KMS-11 (cell line): ENCODE measurements around the gene SULT4A1.
"Not testable (repeated sequence)": the region's sequence is repeated elsewhere in the genome, so short reads cannot be mapped to it uniquely, and the experiment has no call there.

ENCODE experiments used
- H2AFZ ChIP-seq: fragments of 200-600 bp; sonication (generic); 2 replicates; pipeline ENCODE4 v1.6.1; 2016; ENCODE audit warnings: antibody characterized with exemption, mixed run types, low read depth
- H3K27ac ChIP-seq: fragments of 200-600 bp; sonication (generic); 2 replicates; pipeline ENCODE4 v1.6.1; 2016; ENCODE audit warnings: mild to moderate bottlenecking, mixed run types
- H3K27me3 ChIP-seq: fragments of 200-600 bp; sonication (generic); 2 replicates; pipeline ENCODE4 v1.6.1; 2017; ENCODE audit warnings: mild to moderate bottlenecking, low read depth, mixed run types, moderate library complexity; ENCODE audit not compliant: insufficient read depth
- H3K36me3 ChIP-seq: fragments of 200-600 bp; sonication (generic); 2 replicates; pipeline ENCODE4 v1.6.1; 2017; ENCODE audit warnings: mild to moderate bottlenecking, mixed run types; ENCODE audit not compliant: insufficient read depth
- H3K4me1 ChIP-seq: fragments of 200-600 bp; sonication (generic); 2 replicates; pipeline ENCODE4 v1.6.1; 2016; ENCODE audit warnings: mild to moderate bottlenecking, low read depth, mixed run types; ENCODE audit not compliant: poor library complexity, severe bottlenecking
- H3K4me2 ChIP-seq: fragments of 200-600 bp; sonication (generic); 2 replicates; pipeline ENCODE4 v1.7.0; 2016; ENCODE audit warnings: mild to moderate bottlenecking, mixed run types
- H3K4me3 ChIP-seq: fragments of 200-600 bp; sonication (generic); IDR thresholded peaks from 2 replicates; pipeline ENCODE4 v1.6.1; 2017; ENCODE audit warnings: low read depth, low read length, mixed read lengths; ENCODE audit not compliant: insufficient read depth
- H3K79me2 ChIP-seq: fragments of 200-600 bp; sonication (generic); 2 replicates; pipeline ENCODE4 v1.6.1; 2016; ENCODE audit warnings: low read depth, mixed run types; ENCODE audit not compliant: insufficient read depth
- H3K9ac ChIP-seq: fragments of 200-600 bp; sonication (generic); 2 replicates; pipeline ENCODE4 v1.6.1; 2016; ENCODE audit warnings: mild to moderate bottlenecking, mixed run types
- H4K20me1 ChIP-seq: fragments of 200-600 bp; sonication (generic); 2 replicates; pipeline ENCODE4 v1.6.1; 2016; ENCODE audit warnings: mild to moderate bottlenecking, mixed run types; ENCODE audit not compliant: insufficient read depth
- CTCF ChIP-seq: fragments of 200-600 bp; sonication (generic); conservative IDR thresholded peaks from 2 replicates; pipeline ENCODE4 v1.6.1; 2017; ENCODE audit warnings: low read depth, mild to moderate bottlenecking, antibody characterized with exemption, low read length, moderate library complexity, mixed read lengths

The SULT4A1 gene

GRCh38 chr22:43869799-43870198, 7.5 kb upstream of the SULT4A1 start:
- peaks cover 8% of the 10 kb centered on the region; the same call in 1 of the 2 replicates for H3K27me3 ChIP-seq
- no peaks in the 10 kb centered on the region for H3K36me3 ChIP-seq
- H3K27ac ChIP-seq, result no peak overlapping the region
- TF ChIP-seq CTCF, result no peak
- H4K20me1 ChIP-seq, result no peaks in the 10 kb centered on the region
- no peaks in the 10 kb centered on the region for H3K4me1 ChIP-seq
- no peak overlapping the region for H3K4me2 ChIP-seq
- H2AFZ ChIP-seq, result no peak overlapping the region
- H3K79me2 ChIP-seq, result no peaks in the 10 kb centered on the region
- H3K9ac ChIP-seq, result no peak overlapping the region
- H3K4me3 ChIP-seq, result no peak overlapping the region

GRCh38 chr22:43869001-43869400, 6.7 kb upstream of the SULT4A1 start:
- H3K4me3 ChIP-seq, H3K27me3 ChIP-seq, H2AFZ ChIP-seq, H3K79me2 ChIP-seq, H3K4me1 ChIP-seq, H3K9ac ChIP-seq, H3K27ac ChIP-seq, H3K36me3 ChIP-seq, H3K4me2 ChIP-seq, H4K20me1 ChIP-seq: not testable (repeated sequence)

- Histone ChIP-seq H3K27ac (no peak overlapping the region), H4K20me1 (no peaks in the 10 kb centered on the region), H3K4me2 (no peak overlapping the region), H3K4me1 (no peaks in the 10 kb centered on the region), H3K9ac (no peak overlapping the region), H3K4me3 (no peak overlapping the region), H3K36me3 (no peaks in the 10 kb centered on the region), H3K27me3 (peaks cover 8% of the 10 kb centered on the region; the same call in 1 of the 2 replicates), H2AFZ (no peak overlapping the region), H3K79me2 (no peaks in the 10 kb centered on the region)
- TF ChIP-seq CTCF, result no peak
Observed at GRCh38 chr22:43867839-43868635, 5.7 kb upstream of the SULT4A1 start.

GRCh38 chr22:43862882-43863202, 529 bp upstream of the SULT4A1 start:
- Histone ChIP-seq H3K27ac (no peak overlapping the region), H3K4me2 (no peak overlapping the region), H3K4me1 (no peaks in the 10 kb centered on the region), H4K20me1 (no peaks in the 10 kb centered on the region), H3K79me2 (no peaks in the 10 kb centered on the region), H3K36me3 (no peaks in the 10 kb centered on the region), H3K9ac (no peak overlapping the region), H3K4me3 (no peak overlapping the region), H3K27me3 (peaks cover 11% of the 10 kb centered on the region; the same call in 1 of the 2 replicates), H2AFZ (no peak overlapping the region)
- no peak for TF ChIP-seq CTCF

- no peaks in the 10 kb centered on the region for H4K20me1 ChIP-seq
- no peak overlapping the region for H3K4me3 ChIP-seq
- TF ChIP-seq CTCF, result no peak
- no peaks in the 10 kb centered on the region for H3K79me2 ChIP-seq
- no peak overlapping the region for H3K27ac ChIP-seq
- no peaks in the 10 kb centered on the region for H3K4me1 ChIP-seq
- peaks cover 11% of the 10 kb centered on the region; the same call in 1 of the 2 replicates for H3K27me3 ChIP-seq
- no peak overlapping the region for H3K9ac ChIP-seq
- H3K4me2 ChIP-seq, result no peak overlapping the region
- no peak overlapping the region for H2AFZ ChIP-seq
- no peaks in the 10 kb centered on the region for H3K36me3 ChIP-seq
Observed at GRCh38 chr22:43861529-43861928, 784 bp downstream of the SULT4A1 start.
